Measurements from ENCODE around the gene MOV10. TPM values are rescaled to one million over a fixed set of nuclear protein-coding genes. Genes with fewer than 3 reads are reported as not detected.

MOV10 gene
- polyA plus RNA-seq, 1 donor from 2014 or later: 1.4 TPM

- no peak overlapping the region for H3K4me2 ChIP-seq (ENCODE audit: low read length)
- no peak overlapping the region for H3K9ac ChIP-seq (ENCODE audit: low read length)
- no peaks in the 10 kb centered on the region for H3K9me3 ChIP-seq (ENCODE audit: low read length)
- H3K27me3 ChIP-seq (ENCODE audit: insufficient read depth, low read depth, low read length): no peaks in the 10 kb centered on the region
- no peak overlapping the region for H3K27ac ChIP-seq (ENCODE audit: low read length)
- H3K79me2 ChIP-seq (replicated peaks; ENCODE audit: insufficient read depth, low read length): peaks cover 29% of the 10 kb centered on the region
- H2AFZ ChIP-seq (ENCODE audit: low read depth, low read length): no peak overlapping the region
- H3K4me3 ChIP-seq (ENCODE audit: low read length): no peak overlapping the region
- TF ChIP-seq EP300 (conservative IDR thresholded peaks at IDR 0.05; ENCODE audit: poor library complexity, severe bottlenecking) (no peak), RAD21 (conservative IDR thresholded peaks at IDR 0.05) (no peak), SMC3 (conservative IDR thresholded peaks at IDR 0.05; ENCODE audit: poor library complexity) (no peak), REST (IDR thresholded peaks at IDR 0.05; ENCODE audit: borderline replicate concordance) (no peak), EZH2 (IDR thresholded peaks at IDR 0.05; ENCODE audit: borderline replicate concordance, insufficient read depth, low read length, poor library complexity, severe bottlenecking) (no peak), MXI1 (conservative IDR thresholded peaks at IDR 0.05; ENCODE audit: poor library complexity, severe bottlenecking) (no peak), POLR2AphosphoS5 (IDR thresholded peaks at IDR 0.05) (no peak), TAF1 (IDR thresholded peaks at IDR 0.05; ENCODE audit: low read depth) (no peak)
- TF ChIP-seq, protein P1, sequence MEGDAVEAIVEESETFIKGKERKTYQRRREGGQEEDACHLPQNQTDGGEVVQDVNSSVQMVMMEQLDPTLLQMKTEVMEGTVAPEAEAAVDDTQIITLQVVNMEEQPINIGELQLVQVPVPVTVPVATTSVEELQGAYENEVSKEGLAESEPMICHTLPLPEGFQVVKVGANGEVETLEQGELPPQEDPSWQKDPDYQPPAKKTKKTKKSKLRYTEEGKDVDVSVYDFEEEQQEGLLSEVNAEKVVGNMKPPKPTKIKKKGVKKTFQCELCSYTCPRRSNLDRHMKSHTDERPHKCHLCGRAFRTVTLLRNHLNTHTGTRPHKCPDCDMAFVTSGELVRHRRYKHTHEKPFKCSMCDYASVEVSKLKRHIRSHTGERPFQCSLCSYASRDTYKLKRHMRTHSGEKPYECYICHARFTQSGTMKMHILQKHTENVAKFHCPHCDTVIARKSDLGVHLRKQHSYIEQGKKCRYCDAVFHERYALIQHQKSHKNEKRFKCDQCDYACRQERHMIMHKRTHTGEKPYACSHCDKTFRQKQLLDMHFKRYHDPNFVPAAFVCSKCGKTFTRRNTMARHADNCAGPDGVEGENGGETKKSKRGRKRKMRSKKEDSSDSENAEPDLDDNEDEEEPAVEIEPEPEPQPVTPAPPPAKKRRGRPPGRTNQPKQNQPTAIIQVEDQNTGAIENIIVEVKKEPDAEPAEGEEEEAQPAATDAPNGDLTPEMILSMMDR (IDR thresholded peaks at IDR 0.05; ENCODE audit: poor library complexity, severe bottlenecking): no peak
- no peaks in the 10 kb centered on the region for H4K20me1 ChIP-seq (ENCODE audit: insufficient read depth)
- no peaks in the 10 kb centered on the region for H3F3A ChIP-seq (ENCODE audit: insufficient read depth, low read length, poor library complexity, severe bottlenecking)
- H3K36me3 ChIP-seq (ENCODE audit: insufficient read depth, low read length): no peaks in the 10 kb centered on the region
- H3K9me2 ChIP-seq (ENCODE audit: insufficient read depth, low read length): no peaks in the 10 kb centered on the region
Observed at GRCh38 chr1:112646225-112646624, 28.2 kb upstream of the MOV10 start.

DNA sequence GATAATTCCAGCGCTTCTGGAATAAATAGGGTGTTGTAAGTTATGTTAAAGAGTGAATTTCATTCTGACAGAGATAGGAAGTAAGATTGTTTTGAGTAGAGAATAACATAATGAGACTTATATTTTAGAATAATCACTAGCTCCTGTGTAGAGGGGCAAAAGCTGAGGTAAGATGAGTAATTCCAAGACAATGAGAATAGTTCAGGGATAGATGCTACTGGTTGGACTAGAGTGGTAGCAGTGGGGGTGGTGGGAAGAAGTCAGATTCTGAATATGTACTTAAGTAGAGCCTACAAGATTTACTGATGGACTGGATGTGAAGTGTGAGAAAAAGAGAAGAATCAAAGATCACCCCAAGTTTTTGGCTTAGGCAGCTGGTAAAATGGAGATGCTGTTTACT, 23.3 kb upstream of the MOV10 start:
- H3K27ac ChIP-seq (ENCODE audit: low read length): no peak overlapping the region
- no peaks in the 10 kb centered on the region for H3K27me3 ChIP-seq (ENCODE audit: insufficient read depth, low read depth, low read length)
- H3K79me2 ChIP-seq (replicated peaks; ENCODE audit: insufficient read depth, low read length): no peaks in the 10 kb centered on the region
- H3K4me2 ChIP-seq (ENCODE audit: low read length): no peak overlapping the region
- no peaks in the 10 kb centered on the region for H3K9me3 ChIP-seq (ENCODE audit: low read length)
- TF ChIP-seq POLR2AphosphoS5 (IDR thresholded peaks at IDR 0.05) (no peak), EP300 (conservative IDR thresholded peaks at IDR 0.05; ENCODE audit: poor library complexity, severe bottlenecking) (no peak), TAF1 (IDR thresholded peaks at IDR 0.05; ENCODE audit: low read depth) (no peak), EZH2 (IDR thresholded peaks at IDR 0.05; ENCODE audit: borderline replicate concordance, insufficient read depth, low read length, poor library complexity, severe bottlenecking) (no peak), REST (IDR thresholded peaks at IDR 0.05; ENCODE audit: borderline replicate concordance) (no peak), MXI1 (conservative IDR thresholded peaks at IDR 0.05; ENCODE audit: poor library complexity, severe bottlenecking) (no peak), RAD21 (conservative IDR thresholded peaks at IDR 0.05) (no peak), SMC3 (conservative IDR thresholded peaks at IDR 0.05; ENCODE audit: poor library complexity) (no peak)
- TF ChIP-seq, protein P1 (IDR thresholded peaks at IDR 0.05; ENCODE audit: poor library complexity, severe bottlenecking): no peak
- H3K9ac ChIP-seq (ENCODE audit: low read length): no peak overlapping the region
- no peak overlapping the region for H3K4me3 ChIP-seq (ENCODE audit: low read length)
- no peaks in the 10 kb centered on the region for H3K36me3 ChIP-seq (ENCODE audit: insufficient read depth, low read length)
- no peaks in the 10 kb centered on the region for H4K20me1 ChIP-seq (ENCODE audit: insufficient read depth)
- no peaks in the 10 kb centered on the region for H3F3A ChIP-seq (ENCODE audit: insufficient read depth, low read length, poor library complexity, severe bottlenecking)
- H2AFZ ChIP-seq (ENCODE audit: low read depth, low read length): no peak overlapping the region
- no peaks in the 10 kb centered on the region for H3K9me2 ChIP-seq (ENCODE audit: insufficient read depth, low read length)
